GM23248 (cell line): Measurements from ENCODE around the gene CRLF3.

Experiments
- EZH2 ChIP-seq: fragments of 200-600 bp; sonication (generic); IDR thresholded peaks from 2 replicates; pipeline ENCODE4 v1.6.1; 2018; ENCODE audit warnings: antibody characterized with exemption, mild to moderate bottlenecking; ENCODE audit not compliant: insufficient read depth, poor library complexity, severe bottlenecking
- EZH2phosphoT487 ChIP-seq: fragments of 200-600 bp; sonication (generic); IDR thresholded peaks from 2 replicates; pipeline ENCODE4 v1.6.1; 2018; ENCODE audit warnings: antibody characterized with exemption, moderate library complexity, mild to moderate bottlenecking, low read depth; ENCODE audit not compliant: insufficient read depth

GRCh38 chr17:30848021-30848420 is 23.5 kb upstream of the CRLF3 start:
- no peak for TF ChIP-seq EZH2phosphoT487
- TF ChIP-seq EZH2, result no peak
